HepG2 (cell line): ENCODE results near the gene ANO9. TPM values are rescaled to one million over a fixed set of nuclear protein-coding genes. Genes with fewer than 3 reads are reported as not detected.
A peak's percentile ranks its signal among the peaks of the same experiment; 100 is the strongest.

Experiments
- ARID5B ChIP-seq: IDR thresholded peaks from 2 replicates; pipeline ENCODE4 v1.4.0; 2020; ENCODE audit warnings: mild to moderate bottlenecking, missing genetic modification reagents
- BRCA1 ChIP-seq: sonication (generic); formaldehyde crosslinking; IDR thresholded peaks from 2 replicates; pipeline ENCODE4 v1.4.0; 2020; ENCODE audit warnings: missing genetic modification reagents
- CREB3 ChIP-seq: sonication (generic); formaldehyde crosslinking; IDR thresholded peaks from 2 replicates; pipeline ENCODE4 v1.5.0; 2020; ENCODE audit warnings: missing genetic modification reagents
- CSRNP1 ChIP-seq: sonication (generic); formaldehyde crosslinking; IDR thresholded peaks from 2 replicates; pipeline ENCODE4 v1.8.1; 2023; ENCODE audit warnings: mild to moderate bottlenecking, missing genetic modification reagents
- EEA1 ChIP-seq: sonication (generic); formaldehyde crosslinking; IDR thresholded peaks from 2 replicates; pipeline ENCODE4 v1.5.1; 2020; ENCODE audit warnings: mild to moderate bottlenecking, missing genetic modification reagents, borderline replicate concordance
- HNRNPLL ChIP-seq: fragments of 200-400 bp; formaldehyde crosslinking; IDR thresholded peaks from 2 replicates; pipeline ENCODE4 v1.6.1; 2017; ENCODE audit warnings: mild to moderate bottlenecking, low read depth, low read length; ENCODE audit not compliant: poor library complexity, severe bottlenecking
- KDM2A ChIP-seq: sonication (generic); formaldehyde crosslinking; IDR thresholded peaks from 2 replicates; pipeline ENCODE4 v1.4.0; 2020; ENCODE audit warnings: low read depth, missing genetic modification reagents, borderline replicate concordance
- KDM3A ChIP-seq: IDR thresholded peaks from 2 replicates; pipeline ENCODE4 v1.6.1; 2018; ENCODE audit warnings: low read depth, missing compliant biosample characterization
- MAFF ChIP-seq: IDR thresholded peaks from 2 replicates; pipeline ENCODE4 v1.6.1; 2011; ENCODE audit warnings: low read depth, low read length, improper control_type of control experiment
- MEIS2 ChIP-seq: sonication (generic); formaldehyde crosslinking; IDR thresholded peaks from 2 replicates; pipeline ENCODE4 v1.9.0; 2021; ENCODE audit warnings: mild to moderate bottlenecking, missing genetic modification reagents
- MTA1 ChIP-seq: sonication (generic); formaldehyde crosslinking; IDR thresholded peaks from 2 replicates; pipeline ENCODE4 v1.4.0; 2020; ENCODE audit warnings: missing genetic modification reagents, mild to moderate bottlenecking, borderline replicate concordance
- ONECUT2 ChIP-seq: sonication (generic); formaldehyde crosslinking; IDR thresholded peaks from 2 replicates; pipeline ENCODE4 v1.4.0; 2020; ENCODE audit warnings: missing genetic modification reagents
- RBFOX2 ChIP-seq: fragments of 200-400 bp; formaldehyde crosslinking; IDR thresholded peaks from 2 replicates; pipeline ENCODE4 v1.6.1; 2017; ENCODE audit warnings: low read depth, mild to moderate bottlenecking, low read length
- SAP130 ChIP-seq: IDR thresholded peaks from 2 replicates; pipeline ENCODE4 v1.6.1; 2016; ENCODE audit warnings: low read depth
- SP140L ChIP-seq: sonication (generic); formaldehyde crosslinking; IDR thresholded peaks from 2 replicates; pipeline ENCODE4 v1.4.0; 2020; ENCODE audit warnings: missing genetic modification reagents, borderline replicate concordance
- TBL1XR1 ChIP-seq: fragments of 150-350 bp; IDR thresholded peaks from 2 replicates; pipeline ENCODE4 v1.6.1; 2014; ENCODE audit warnings: borderline replicate concordance, low read length; ENCODE audit not compliant: partially characterized antibody
- TRIM22 ChIP-seq: fragments of 450-650 bp; IDR thresholded peaks from 2 replicates; pipeline ENCODE4 v1.6.1; 2017
- ZBTB38 ChIP-seq: sonication (generic); formaldehyde crosslinking; IDR thresholded peaks from 2 replicates; pipeline ENCODE4 v1.5.1; 2020; ENCODE audit warnings: mild to moderate bottlenecking, missing genetic modification reagents
- ZNF446 ChIP-seq: sonication (generic); formaldehyde crosslinking; IDR thresholded peaks from 2 replicates; pipeline ENCODE4 v1.5.0; 2020; ENCODE audit warnings: mild to moderate bottlenecking, missing genetic modification reagents
- ZNF577 ChIP-seq: sonication (generic); formaldehyde crosslinking; IDR thresholded peaks from 2 replicates; pipeline ENCODE4 v1.4.0; 2020; ENCODE audit warnings: mild to moderate bottlenecking, low read depth, missing genetic modification reagents, borderline replicate concordance
- ZNF644 ChIP-seq: IDR thresholded peaks from 2 replicates; pipeline ENCODE4 v1.6.1; 2016; ENCODE audit warnings: low read depth
- ZNF737 ChIP-seq: sonication (generic); formaldehyde crosslinking; IDR thresholded peaks from 2 replicates; pipeline ENCODE4 v1.5.0; 2020; ENCODE audit warnings: missing genetic modification reagents, mild to moderate bottlenecking, borderline replicate concordance
- polyA plus RNA-seq, 8 experiments: library from polyadenylated mRNA; depleted of rRNA in 3 of 8; stranded (reverse) in 7 of 8; unstranded in 1 of 8; fragments of >200 nt; fragmentation: Illumina TruSeq in 4 of 8; extraction: Trizol in 4 of 8; gene quantifications; 2 replicates each; pipeline versions ENCODE4 v1.2.1 to v1.2.3, GENCODE V29; 2011 to 2016; ENCODE audit warnings: low read depth in 4 of 8, missing spikeins in 1 of 8, mixed read lengths in 1 of 8; ENCODE audit not compliant: insufficient read depth in 1 of 8
- total RNA-seq, 5 experiments: library from RNA; depleted of rRNA; stranded (reverse); fragments of >200 nt; fragmentation: Illumina TruSeq; extraction: Trizol; gene quantifications; 2 replicates each; pipeline ENCODE4 v1.2.3, GENCODE V29; 2016; ENCODE audit warnings: low read depth in 1 of 5

The ANO9 gene
- total and polyA plus RNA-seq, 2 of the 13 experiments (the other 11 are each of a cell fraction or from before 2014, with no cell fraction given) = 8.9 to 14.3 TPM

GRCh38 chr11:416757-417621, 24.8 kb downstream of the ANO9 start (continued):
- no peak for TF ChIP-seq TBL1XR1
- no peak for TF ChIP-seq ZNF644 (CRISPR knock-in tag)
- TF ChIP-seq TRIM22 = no peak
- TF ChIP-seq ARID5B (CRISPR knock-in tag) = no peak
- TF ChIP-seq CSRNP1 (CRISPR knock-in tag) = no peak
- TF ChIP-seq MEIS2 (CRISPR knock-in tag) = no peak
- TF ChIP-seq ZNF737 (CRISPR knock-in tag) = no peak
- no peak for TF ChIP-seq SP140L
- TF ChIP-seq MTA1 (CRISPR knock-in tag) = peak; percentile 23; the same call in 1 of the 2 replicates
- no peak for TF ChIP-seq MAFF
- no peak for TF ChIP-seq BRCA1 (CRISPR knock-in tag)
- TF ChIP-seq ZNF577 = no peak
- TF ChIP-seq EEA1 (CRISPR knock-in tag) = peak; percentile 64; the same call in 1 of the 2 replicates
- TF ChIP-seq HNRNPLL = peak; percentile 13
- 0 out of 2 replicates have a peak, but pooled peaks have one; percentile 64 for TF ChIP-seq CREB3 (CRISPR knock-in tag)
- 0 out of 2 replicates have a peak, but pooled peaks have one; percentile 29 for TF ChIP-seq ZBTB38 (CRISPR knock-in tag)
- TF ChIP-seq KDM3A (CRISPR knock-in tag) = no peak
- TF ChIP-seq RBFOX2 = 0 out of 2 replicates have a peak, but pooled peaks have one; percentile 30
- no peak for TF ChIP-seq ONECUT2
- peak; percentile 59; the same call in 1 of the 2 replicates for TF ChIP-seq KDM2A
- 0 out of 2 replicates have a peak, but pooled peaks have one; percentile 10 for TF ChIP-seq SAP130 (CRISPR knock-in tag)
- TF ChIP-seq ZNF446 (CRISPR knock-in tag) = peak; percentile 60; the same call in 1 of the 2 replicates
